H1 (cell line): ENCODE data around the gene CCR8.

Source experiments
- EZH2 ChIP-seq: fragments of 200-600 bp; sonication (generic); IDR thresholded peaks from 2 replicates; pipeline ENCODE4 v1.7.1; 2012; ENCODE audit warnings: low read depth, mild to moderate bottlenecking, moderate library complexity, low read length, inconsistent platforms; ENCODE audit not compliant: severe bottlenecking
- MAX ChIP-seq: IDR thresholded peaks from 2 replicates; pipeline ENCODE4 v1.6.1; 2012; ENCODE audit warnings: inconsistent platforms
- POLR2A ChIP-seq, 2 experiments: IDR thresholded peaks; 1 replicate in 1 of 2; 2 replicates in 1 of 2; pipeline ENCODE4 v1.6.1; 2011; ENCODE audit warnings: low read depth in 2 of 2, low read length in 2 of 2, mild to moderate bottlenecking in 2 of 2; ENCODE audit errors: control extremely low read depth in 1 of 2
- TCF12 ChIP-seq: IDR thresholded peaks from 2 replicates; pipeline ENCODE4 v1.6.1; 2011; ENCODE audit warnings: low read depth, mild to moderate bottlenecking, low read length
- TEAD4 ChIP-seq: IDR thresholded peaks from 2 replicates; pipeline ENCODE4 v1.6.1; 2012; ENCODE audit warnings: low read depth, low read length, inconsistent platforms, mixed read lengths
- TF ChIP-seq, protein P1 (sequence below), 3 experiments: IDR thresholded peaks; 1 replicate in 2 of 3; 2 replicates in 1 of 3; pipeline versions ENCODE4 v1.5.1 to v1.6.1; 2011; ENCODE audit warnings: low read length in 3 of 3, mild to moderate bottlenecking in 3 of 3, inconsistent platforms in 2 of 3, low read depth in 1 of 3, moderate library complexity in 1 of 3; ENCODE audit not compliant: insufficient read depth in 1 of 3; ENCODE audit errors: control extremely low read depth in 1 of 3

GRCh38 chr3:39381432-39381831 is 51.9 kb downstream of the CCR8 start:
- TF ChIP-seq EZH2 (no peak), POLR2A (IDR thresholded peaks at IDR 0.05; ENCODE audit: control extremely low read depth in 1 of 2, low read depth in 2 of 2, low read length in 2 of 2) (no peak), TEAD4 (no peak), MAX (no peak), TCF12 (no peak)
- TF ChIP-seq, protein P1, sequence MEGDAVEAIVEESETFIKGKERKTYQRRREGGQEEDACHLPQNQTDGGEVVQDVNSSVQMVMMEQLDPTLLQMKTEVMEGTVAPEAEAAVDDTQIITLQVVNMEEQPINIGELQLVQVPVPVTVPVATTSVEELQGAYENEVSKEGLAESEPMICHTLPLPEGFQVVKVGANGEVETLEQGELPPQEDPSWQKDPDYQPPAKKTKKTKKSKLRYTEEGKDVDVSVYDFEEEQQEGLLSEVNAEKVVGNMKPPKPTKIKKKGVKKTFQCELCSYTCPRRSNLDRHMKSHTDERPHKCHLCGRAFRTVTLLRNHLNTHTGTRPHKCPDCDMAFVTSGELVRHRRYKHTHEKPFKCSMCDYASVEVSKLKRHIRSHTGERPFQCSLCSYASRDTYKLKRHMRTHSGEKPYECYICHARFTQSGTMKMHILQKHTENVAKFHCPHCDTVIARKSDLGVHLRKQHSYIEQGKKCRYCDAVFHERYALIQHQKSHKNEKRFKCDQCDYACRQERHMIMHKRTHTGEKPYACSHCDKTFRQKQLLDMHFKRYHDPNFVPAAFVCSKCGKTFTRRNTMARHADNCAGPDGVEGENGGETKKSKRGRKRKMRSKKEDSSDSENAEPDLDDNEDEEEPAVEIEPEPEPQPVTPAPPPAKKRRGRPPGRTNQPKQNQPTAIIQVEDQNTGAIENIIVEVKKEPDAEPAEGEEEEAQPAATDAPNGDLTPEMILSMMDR (IDR thresholded peaks at IDR 0.05; ENCODE audit: control extremely low read depth in 1 of 3, insufficient read depth in 1 of 3, low read depth in 1 of 3, low read length in 3 of 3): no peak
